Bronchial epithelial cell (primary cell): ENCODE measurements around the gene FBN2. TPM values are rescaled to one million over a fixed set of nuclear protein-coding genes. Genes with fewer than 3 reads are reported as not detected.

Source experiments
- DNase-seq: peaks from one replicate; pipeline ENCODE4 v3.0.0-alpha.2; 2010; ENCODE audit warnings: low read depth
- FAIRE-seq: peaks from 2 replicates; lab custom pipeline; 2011; peaks lifted over from hg19 to GRCh38; lab: Jason Lieb, UNC
- H3K27me3 ChIP-seq: 2 replicates; pipeline ENCODE4 v1.5.1; 2011; ENCODE audit warnings: low read length; ENCODE audit not compliant: control insufficient read depth, insufficient read depth
- H3K36me3 ChIP-seq: 2 replicates; pipeline ENCODE4 v1.5.1; 2011; ENCODE audit warnings: low read length; ENCODE audit not compliant: control insufficient read depth, insufficient read depth
- H3K4me3 ChIP-seq: 2 replicates; pipeline ENCODE4 v1.5.1; 2011; ENCODE audit warnings: mild to moderate bottlenecking, low read depth, low read length, control low read depth
- CTCF ChIP-seq: IDR thresholded peaks from 2 replicates; pipeline ENCODE4 v1.5.1; 2011; ENCODE audit warnings: mild to moderate bottlenecking, moderate library complexity, low read length, control low read depth, inconsistent platforms; ENCODE audit not compliant: insufficient read depth, severe bottlenecking
- total RNA-seq: library from RNA; depleted of rRNA; stranded (reverse); fragments of >200 nt; gene quantifications from 2 replicates; pipeline ENCODE4 v1.2.1, GENCODE V29; 2014

The FBN2 gene
- total RNA-seq, 1 donor from 2014 or later = 49.0 TPM

DNA sequence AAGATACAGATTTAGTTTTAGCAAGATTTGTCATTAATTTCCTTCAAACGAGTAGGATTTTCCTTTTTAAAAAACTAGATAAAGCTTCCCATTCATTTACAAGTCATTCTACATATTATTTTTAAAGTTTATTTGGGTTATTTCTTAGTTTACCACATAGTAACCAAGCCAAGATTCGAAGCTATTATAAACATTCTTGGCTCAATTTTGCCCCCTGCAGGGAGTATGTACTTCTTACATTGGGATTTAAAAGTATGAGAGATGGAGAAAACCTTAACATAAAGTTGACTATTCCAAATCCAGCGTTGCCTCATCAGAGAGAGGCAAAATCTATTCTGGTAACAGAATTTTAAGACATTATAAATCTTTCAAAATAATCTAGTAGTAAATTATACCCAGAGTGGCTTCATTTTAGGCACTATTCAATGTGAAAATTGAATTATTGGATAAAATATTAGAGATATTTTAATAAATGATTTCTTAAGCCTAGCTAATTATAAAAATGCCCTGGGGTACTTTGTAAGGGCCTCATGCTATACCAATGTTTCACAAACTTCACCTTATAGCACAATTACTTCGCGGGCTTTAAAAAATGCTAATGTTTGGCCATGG, 39.1 kb downstream of the FBN2 start:
- DNase-seq = peak; percentile 53

DNA sequence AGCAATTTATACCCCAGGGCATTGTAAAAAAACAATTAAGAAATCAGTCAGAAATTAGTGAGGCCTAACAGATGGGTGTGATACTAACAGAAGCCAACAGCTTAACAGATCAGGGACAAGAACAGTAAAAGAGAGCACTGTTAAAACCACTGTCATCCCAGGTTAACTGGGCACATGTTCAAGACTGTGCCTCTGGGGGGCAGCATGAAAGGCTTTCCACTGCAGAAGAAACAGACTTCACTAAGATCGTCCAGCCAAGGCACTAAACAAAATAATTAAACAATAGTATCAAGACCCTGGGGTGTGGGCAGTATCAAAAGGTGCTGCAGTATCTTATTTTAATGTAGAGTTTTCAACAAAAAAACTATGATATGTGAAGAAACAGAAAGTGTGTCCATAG, 43.5 kb downstream of the FBN2 start:
- FAIRE-seq (no peak), DNase-seq (no peak)
- H3K27me3 ChIP-seq = no peaks in the 10 kb centered on the region
- H3K4me3 ChIP-seq = no peak overlapping the region
- H3K36me3 ChIP-seq = no peaks in the 10 kb centered on the region
- peak; percentile 15 for TF ChIP-seq CTCF

More for the DNA sequence above, 39.1 kb downstream of the FBN2 start:
- Histone ChIP-seq H3K36me3 (no peaks in the 10 kb centered on the region), H3K4me3 (no peak overlapping the region), H3K27me3 (no peaks in the 10 kb centered on the region)
- FAIRE-seq = no peak
- TF ChIP-seq CTCF = peak; percentile 13

- TF ChIP-seq CTCF = no peak
- no peaks in the 10 kb centered on the region for H3K27me3 ChIP-seq
- FAIRE-seq = no peak
- no peak for DNase-seq
- H3K36me3 ChIP-seq = no peaks in the 10 kb centered on the region
- H3K4me3 ChIP-seq = no peak overlapping the region
Measured at GRCh38 chr5:128493657-128494329, 44.3 kb downstream of the FBN2 start.

- Histone ChIP-seq H3K4me3 (no peak overlapping the region), H3K27me3 (no peaks in the 10 kb centered on the region), H3K36me3 (no peaks in the 10 kb centered on the region)
- FAIRE-seq (no peak), DNase-seq (no peak)
- no peak for TF ChIP-seq CTCF
Measured at GRCh38 chr5:128491291-128491690, 46.8 kb downstream of the FBN2 start.

- H3K36me3 ChIP-seq = no peaks in the 10 kb centered on the region
- no peak for TF ChIP-seq CTCF
- no peak overlapping the region for H3K4me3 ChIP-seq
- DNase-seq = no peak
- no peak for FAIRE-seq
- no peaks in the 10 kb centered on the region for H3K27me3 ChIP-seq
Measured at GRCh38 chr5:128490761-128491160, 47.3 kb downstream of the FBN2 start.

GRCh38 chr5:128487041-128487440, 51.0 kb downstream of the FBN2 start:
- DNase-seq (no peak), FAIRE-seq (no peak)
- no peak for TF ChIP-seq CTCF
- H3K36me3 ChIP-seq = no peaks in the 10 kb centered on the region
- H3K4me3 ChIP-seq = no peak overlapping the region
- no peaks in the 10 kb centered on the region for H3K27me3 ChIP-seq
